Measurements from ENCODE around the gene CCDC97.
A peak's percentile ranks its signal among the peaks of the same experiment; 100 is the strongest.
"Not testable (repeated sequence)": the region's sequence is repeated elsewhere in the genome, so short reads cannot be mapped to it uniquely, and the experiment has no call there.

Gene CCDC97

DNA sequence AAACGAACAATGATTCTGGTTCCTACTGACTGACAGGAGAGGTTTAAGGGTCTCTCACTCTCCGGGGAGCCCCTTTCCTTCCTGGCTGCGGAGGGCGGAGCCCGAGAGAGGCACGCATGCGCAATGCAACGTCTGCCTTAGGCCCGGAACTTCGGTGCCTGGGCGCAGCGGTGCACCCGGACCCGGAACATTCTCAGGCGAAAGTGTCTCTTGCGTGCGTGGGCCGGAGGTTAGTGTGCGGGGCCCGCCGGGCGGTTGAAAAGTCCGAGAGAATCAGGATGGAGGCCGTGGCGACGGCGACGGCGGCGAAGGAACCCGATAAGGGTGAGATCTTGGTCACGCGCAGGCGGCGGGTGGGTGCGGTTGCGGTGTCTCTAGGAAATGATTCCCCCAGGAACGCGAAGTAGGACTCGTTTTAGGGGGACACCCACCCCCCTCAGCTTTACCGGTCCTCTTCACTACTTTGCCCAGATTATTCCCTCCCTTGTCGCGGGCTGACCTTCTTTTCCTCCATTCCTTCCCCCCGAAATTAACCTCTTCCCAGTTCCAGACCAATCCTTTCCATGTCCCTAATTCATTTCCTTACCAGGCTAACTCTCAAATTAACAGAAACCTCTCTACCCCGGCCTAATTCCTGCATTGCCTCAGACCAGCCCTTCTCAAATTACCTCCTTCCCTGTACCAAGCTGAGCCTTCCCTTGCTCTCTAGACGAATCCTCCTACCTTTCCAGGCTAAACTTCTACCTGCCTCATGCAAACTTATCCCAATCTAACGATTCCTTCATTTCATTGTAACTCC, at the start of gene CCDC97:
CCDC97 (plus strand) TSS at position 140 of the 799 bp plus-strand sequence; CDS start at position 279, 139 bp downstream.
- peak; percentile 91 for DNase-seq (ENCODE audit: low spot score)

DNA sequence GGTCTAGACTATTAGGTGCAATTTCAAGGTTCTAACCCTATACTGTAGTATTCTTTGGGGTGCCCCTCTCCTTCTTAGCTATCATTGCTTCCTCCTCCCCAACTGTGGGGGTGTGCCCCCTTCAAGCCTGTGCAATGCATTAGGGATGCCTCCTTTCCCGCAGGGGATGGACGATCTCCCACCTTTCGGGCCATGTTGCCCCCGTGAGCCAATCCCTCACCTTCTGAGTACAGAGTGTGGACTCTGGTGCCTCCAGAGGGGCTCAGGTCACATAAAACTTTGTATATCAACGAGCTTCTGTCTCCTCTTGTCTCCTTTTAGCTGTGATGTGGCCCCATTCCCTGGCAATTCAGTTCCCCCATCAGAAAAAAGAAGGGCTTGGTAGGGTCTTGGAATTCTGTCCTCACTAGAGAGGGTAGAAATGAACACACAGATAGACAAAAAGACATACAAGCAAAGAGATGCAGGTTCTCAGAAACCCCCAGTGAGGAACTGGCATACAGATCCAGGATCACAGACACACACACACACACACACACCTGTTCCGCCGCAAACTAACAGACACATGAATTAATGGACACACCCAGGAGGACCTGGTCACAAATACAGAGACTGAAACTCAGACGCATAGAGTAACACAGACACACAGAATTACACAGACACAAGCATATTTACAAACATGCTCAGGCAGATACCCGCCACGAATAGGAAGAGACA, 48.3 kb upstream of the CCDC97 start:
- DNase-seq (ENCODE audit: low spot score), result no peak

DNA sequence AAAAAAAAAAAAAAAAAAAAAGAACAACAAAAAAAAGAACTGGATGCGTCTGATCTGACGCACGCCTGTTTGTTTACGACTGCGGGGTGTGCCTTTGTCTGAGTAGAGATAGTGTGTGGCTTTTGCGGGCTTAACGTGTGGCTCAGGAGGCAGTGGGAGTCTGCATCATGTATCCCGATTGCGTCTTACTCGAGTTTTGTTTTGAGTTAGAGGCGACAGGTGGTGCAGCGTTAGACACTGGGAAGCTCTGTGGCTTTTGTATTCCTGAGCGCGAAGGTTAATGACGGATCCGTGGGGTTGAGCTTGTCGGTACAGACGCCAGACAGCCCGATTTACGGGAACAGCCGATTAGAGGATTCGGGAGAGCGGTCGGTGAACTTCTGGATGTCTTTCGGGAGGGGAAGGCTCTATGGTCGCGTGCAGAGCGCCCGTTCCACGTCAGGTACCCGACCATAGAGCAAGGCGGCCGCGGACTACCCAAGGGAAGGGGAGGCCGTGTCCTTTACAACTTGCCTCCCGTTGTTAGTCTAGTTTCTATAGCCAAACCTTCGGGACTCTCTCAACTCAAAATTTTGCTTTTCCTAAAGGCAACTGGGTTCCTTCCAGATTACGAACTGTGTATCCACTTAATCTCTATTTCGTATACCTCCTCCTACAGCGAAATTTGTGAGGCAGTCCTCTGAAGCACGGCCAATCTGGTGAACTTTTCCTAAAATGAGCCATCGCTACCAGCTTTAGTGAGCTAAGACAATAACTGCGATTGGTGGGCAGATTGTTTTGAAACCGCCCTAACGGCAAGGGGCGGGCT, 46.7 kb upstream of the CCDC97 start:
- no peak for DNase-seq (ENCODE audit: low spot score)

DNA sequence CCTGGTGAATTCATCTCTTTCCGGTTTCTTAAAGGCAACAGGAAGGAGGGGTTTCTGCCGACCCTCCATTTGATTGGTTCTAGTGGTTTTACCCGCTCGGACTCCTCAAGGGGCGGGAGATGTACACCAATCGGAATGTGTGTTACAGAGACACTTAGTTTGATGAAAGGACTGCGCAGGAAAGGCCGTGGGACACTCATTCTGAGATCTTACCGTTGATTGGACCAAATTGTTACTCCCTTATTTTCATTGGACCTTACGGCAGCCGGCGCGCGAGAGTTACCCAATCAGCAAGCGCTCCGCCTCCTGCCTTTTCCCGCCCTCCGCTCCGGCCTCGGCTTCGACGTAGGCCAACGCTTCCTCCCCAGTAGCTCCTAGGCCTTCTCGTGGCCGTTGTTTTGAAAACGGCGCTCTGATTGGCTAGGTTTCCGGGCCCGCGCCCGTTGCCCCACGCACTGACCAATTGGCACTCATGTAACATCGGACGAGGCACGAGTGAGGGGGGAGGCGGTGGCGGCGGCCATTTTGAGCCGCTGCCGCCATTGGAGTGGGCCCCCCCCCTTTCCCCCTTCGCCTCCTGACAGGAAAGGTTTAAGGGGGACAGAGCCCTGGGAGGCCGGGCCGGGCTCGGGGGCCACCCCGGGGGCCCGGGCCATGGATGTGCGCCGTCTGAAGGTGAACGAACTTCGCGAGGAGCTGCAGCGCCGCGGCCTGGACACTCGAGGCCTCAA, 46.0 kb upstream of the CCDC97 start, which contains the start of gene HNRNPUL1:
HNRNPUL1 (plus strand) TSS at position 523 of the 731 bp plus-strand sequence; CDS start at position 655, 132 bp downstream.
- peak; percentile 100 for DNase-seq (ENCODE audit: low spot score)

DNA sequence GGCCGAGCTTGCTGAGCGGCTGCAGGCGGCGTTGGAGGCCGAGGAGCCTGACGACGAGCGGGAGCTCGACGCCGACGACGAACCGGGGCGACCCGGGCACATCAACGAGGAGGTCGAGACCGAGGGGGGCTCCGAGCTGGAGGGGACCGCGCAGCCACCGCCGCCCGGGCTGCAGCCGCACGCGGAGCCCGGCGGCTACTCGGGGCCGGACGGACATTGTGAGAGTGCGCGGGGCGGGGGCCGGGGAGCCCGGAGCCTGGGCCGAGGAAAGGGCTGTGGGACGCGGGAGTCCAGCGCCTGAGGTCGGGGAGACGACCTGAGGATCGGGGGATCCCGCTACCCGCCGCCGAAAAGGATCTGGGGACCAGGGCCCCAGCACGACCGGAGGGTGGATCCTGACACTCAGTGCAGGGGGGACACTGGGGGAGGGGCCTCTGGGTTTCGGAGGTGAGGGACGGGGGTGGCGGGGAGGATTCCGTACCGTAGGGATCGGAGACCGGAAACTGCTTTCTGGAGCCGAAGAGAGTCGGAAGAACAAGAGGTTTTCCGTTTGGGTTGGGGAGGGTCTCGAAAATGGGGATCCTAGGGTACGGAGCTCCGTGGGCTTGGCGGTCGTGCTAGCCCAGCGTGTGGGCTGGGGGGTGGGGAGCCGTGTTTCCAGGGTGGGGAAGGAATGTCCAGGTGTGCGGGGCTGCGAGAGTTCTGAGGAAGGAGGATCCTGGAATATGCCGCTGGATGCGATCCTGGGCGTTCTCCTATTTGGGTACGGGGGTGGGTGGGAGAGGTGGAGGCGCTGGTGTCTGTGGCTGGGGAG, 45.2 kb upstream of the CCDC97 start:
- DNase-seq (ENCODE audit: low spot score), result peak; percentile 14

DNA sequence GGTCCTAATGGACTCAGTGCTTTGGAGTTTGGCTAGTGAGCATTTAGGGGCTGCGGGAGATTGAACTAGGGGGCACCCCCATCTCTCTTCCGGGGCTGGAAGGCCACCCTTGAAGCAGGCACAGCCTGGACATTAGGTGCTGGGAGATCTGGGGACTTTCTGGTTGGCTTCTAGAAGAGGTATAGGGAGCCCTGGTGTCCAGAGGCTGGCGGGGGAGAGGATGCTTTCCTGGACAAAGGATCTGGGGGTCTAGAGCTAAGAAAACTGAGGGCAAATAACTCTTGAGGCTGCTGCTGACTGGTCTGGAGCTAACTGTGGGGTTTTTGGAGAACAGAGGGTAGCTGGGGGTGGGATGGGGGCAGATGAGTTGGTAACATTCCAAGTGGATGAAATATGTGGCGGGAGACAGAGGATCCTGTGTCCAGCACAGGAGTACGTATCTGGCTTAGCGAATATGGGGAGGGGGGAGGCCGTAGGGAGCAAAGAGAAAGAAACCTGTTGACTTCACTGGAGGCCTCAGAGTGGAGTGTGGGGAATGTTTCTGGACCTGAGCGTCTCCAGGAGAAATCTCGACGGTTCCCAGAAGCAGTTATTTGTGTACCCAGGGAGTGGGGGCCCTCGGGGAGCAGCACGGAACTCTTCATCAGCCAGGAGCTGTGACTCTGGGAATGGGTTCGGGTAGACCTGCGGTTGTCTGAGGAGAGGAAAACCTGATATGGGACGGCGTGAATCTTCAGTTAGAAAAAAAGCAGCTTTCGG, 44.4 kb upstream of the CCDC97 start:
- DNase-seq (ENCODE audit: low spot score), result no peak

DNA sequence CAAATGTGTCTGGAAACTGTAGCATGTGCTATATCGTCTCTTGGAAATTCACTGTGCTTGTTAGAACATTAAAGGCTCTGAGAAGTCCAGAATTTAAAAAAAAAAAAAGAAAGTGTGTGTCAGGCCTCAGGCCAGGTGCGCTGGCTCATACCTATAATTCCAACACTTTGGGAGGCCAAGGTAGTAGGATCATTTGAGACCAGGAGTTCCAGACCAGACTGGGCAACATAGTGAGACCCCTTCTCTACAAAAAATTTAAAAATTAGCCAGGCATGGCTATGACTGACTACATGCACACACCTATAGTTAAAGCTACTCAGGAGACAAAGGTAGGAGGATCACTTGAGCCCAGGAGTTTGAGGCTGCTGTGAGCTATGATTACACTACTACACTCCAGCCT, 40.9 kb upstream of the CCDC97 start:
- no peak for DNase-seq (ENCODE audit: low spot score)

DNA sequence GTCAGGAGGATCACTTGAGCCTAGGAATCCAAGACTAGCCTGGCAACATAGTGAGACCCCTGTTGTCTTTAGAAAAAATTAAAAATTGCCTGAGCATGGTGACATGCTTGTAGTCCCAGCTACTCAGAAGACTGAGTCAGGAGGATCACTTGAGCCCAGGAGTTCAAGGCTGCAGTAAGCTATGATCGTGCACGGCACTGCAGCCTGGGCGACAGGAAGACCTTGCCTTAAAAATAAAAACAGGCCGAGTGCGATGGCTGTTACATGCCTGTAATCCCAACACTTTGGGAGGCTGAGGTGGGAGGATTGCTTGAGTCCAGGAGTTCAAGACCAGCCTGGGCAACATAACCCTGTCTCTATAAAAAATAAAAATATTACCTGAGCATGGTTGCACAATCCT, 40.4 kb upstream of the CCDC97 start:
- no peak for DNase-seq (ENCODE audit: low spot score)

DNA sequence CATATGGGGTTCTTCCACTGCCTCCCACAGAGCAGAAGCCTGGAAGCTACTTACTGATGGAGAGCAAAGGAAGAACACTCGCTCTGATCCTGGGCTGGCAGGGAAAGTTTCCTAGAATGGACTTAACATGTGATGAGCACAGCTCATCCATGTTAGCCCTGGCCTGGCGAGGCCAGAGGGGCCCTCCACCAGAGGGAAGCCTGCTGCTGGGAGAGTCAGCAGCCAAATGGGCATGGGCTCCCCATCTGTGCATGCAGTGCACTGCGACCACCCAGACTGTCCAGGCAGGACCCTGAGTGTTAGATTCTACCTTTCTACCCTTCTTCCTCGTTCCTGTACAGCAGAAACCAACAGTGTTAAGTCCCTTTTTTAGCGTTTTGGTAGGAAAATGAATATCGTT, 36.9 kb upstream of the CCDC97 start:
- no peak for DNase-seq (ENCODE audit: low spot score)

DNA sequence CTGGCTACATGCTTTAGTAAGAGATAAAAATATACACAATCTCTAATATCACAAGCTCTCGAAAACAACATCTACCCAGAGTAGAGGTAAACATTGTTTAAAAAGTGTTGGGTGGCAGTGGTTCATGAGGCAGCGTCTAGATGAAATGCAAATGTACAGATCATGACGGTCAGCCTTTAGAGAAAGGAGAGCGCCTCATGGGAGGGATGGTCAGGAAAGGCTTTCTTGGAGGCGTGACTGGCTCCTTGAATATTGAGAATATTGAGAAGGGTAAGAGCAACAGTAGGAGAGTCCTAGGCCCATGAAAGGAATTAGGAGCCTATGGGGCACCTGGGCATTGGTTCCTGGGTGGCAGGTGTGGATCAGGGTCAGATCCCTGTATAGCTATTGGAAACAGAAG, 35.2 kb upstream of the CCDC97 start:
- DNase-seq (ENCODE audit: low spot score), result no peak

DNA sequence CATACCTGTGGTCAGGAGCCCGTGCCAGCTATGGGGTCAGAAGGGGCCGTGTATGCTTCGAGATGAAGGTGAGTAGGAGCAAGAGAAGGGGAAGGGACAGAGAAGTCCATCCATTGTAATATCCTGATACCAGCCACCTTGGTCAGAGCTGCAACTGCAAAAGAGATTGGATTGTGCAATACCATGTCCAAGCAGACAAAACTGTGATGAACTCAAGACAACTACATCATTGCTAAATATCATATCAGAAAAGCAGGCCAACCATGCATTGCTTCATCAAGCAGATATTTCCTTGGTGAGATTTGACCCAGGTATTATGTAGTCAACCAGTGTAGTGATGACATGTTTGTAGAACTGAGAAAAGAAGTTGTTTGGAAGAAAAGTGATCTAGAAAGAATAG, 33.7 kb upstream of the CCDC97 start:
- DNase-seq (ENCODE audit: low spot score), result no peak

DNA sequence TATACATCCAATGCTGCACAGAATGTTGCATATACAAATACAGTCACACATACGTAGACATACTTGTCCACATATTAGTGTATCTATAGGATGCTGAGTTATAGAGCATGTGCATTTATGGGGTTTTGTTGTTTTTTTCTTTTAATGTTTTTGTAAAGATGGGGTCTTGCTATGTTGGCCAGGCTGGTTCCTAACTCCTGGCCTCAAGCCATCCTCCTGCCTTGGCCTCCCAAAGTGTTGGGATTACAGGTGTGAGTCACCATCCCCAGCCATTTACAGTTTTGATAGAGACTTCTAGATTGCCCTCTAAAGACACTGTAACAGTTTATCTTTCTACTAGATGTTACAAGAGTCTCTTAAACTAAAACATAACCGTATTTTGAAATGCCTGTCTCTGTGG, 31.5 kb upstream of the CCDC97 start:
- no peak for DNase-seq (ENCODE audit: low spot score)

DNA sequence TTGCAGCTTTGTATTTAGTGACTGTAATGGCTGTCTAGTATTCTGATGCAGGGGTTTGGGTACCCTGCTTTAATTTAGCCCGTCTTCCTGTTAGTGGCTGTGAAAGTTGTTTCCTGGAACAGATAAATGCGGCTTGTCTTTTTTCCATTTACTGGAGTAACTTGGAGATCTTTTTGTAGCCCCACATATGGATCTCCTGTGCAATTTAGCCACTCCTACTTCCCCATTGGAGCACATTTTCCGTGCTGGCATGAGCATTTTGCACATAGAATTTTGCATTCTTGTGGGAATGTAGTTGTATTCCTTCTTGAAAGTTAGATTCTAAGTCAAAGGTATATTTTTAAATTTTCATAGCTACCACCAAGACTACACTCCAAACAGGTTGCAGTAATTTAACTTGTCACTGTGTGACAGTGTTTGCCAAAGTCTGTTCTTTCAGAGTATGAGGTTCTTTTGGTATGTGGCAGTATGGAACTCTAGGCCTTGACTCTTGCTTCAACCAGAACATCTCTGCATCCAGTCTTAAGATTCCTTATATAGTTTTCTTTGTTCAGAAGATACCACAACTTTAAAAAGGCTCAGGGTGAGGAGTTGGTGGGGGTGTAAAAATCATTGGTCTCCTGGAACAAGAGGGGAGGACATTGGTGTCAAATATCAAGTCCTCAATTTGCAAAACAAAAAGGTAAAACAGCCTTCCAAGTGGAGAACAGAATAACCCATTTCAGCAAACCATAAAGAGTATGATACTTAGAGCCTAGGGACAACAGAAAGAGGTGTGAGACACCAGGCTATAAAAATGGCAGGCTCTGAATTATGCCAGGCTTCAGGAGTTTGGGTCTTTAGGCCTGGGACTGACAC, 21.1 kb upstream of the CCDC97 start:
- DNase-seq (ENCODE audit: low spot score), result no peak

DNA sequence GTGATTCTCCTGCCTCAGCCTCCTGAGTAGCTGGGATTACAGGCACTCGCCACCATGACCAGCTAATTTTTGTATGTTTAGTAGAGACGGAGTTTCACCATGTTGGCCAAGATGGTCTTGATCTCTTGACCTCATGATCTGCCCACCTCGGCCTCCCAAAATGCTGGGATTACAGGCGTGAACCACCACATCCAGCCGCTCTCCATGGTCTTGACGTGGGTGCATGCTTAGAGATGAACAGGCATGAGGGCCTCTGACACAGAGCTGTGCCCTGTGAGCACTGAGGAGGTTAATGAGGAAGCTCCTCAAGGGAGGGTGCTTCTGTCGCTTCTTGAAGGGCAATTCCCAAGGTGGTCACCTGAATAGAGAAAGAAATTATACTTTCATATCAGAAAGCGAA, 20.2 kb upstream of the CCDC97 start:
- DNase-seq (ENCODE audit: low spot score), result not testable (repeated sequence)

DNA sequence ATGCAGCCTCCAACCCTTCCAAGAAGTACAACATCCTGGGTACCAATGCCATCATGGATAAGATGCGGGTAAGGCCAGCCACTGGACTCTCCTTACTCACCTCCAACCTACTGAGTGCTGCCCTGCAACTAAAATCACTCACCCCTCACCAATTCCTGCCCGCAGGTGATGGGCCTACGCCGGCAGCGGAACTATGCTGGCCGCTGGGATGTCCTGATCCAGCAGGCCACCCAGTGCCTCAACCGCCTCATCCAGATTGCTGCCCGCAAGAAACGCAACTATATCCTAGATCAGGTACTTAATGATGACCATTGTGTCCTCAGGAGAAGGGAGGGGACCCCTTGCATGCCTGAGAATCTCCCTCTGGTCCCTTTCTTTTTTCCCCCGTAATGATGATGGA, 15.6 kb upstream of the CCDC97 start:
- DNase-seq (ENCODE audit: low spot score), result no peak

DNA sequence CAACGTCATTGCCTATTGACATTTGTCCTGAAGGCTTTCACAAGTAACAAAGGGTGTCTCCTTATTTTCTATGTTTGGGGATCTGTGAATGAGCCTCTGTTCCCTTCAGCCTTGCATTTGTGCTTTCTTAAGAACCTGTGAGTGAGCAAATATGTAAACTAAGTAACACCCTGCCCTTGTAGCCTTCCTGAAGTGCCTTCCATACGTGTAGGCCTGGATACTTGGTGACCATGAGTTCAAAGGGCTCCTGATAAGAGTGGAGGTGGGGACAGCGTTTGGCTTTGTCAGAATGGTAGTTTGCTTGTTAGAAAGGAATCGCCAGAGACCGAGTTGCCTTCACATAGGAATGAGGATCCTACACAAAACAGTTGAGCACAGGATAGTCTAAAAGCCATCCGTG, 14.5 kb upstream of the CCDC97 start:
- no peak for DNase-seq (ENCODE audit: low spot score)

DNA sequence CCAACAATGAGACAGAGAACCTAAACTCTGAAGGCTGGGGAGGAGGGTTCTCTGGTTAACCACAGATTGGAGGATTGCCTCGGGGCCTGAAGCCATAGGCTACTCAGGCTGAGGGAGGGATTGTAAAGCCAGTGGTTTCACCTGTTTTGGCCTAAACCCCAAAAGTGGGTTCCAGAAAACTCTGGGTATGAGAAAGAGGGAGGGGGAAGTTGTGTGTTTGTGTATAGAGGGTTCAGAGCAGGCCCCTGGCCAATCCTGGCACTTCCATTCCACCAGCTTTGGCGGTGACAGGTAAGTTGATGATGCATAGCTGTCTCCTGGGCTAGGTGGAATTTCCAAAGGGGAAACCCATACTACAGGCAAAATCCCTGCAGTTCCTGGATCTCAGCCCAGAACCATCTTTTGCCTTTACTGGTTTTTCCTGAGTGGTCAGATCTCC, 13.5 kb upstream of the CCDC97 start:
- DNase-seq (ENCODE audit: low spot score), result no peak

DNA sequence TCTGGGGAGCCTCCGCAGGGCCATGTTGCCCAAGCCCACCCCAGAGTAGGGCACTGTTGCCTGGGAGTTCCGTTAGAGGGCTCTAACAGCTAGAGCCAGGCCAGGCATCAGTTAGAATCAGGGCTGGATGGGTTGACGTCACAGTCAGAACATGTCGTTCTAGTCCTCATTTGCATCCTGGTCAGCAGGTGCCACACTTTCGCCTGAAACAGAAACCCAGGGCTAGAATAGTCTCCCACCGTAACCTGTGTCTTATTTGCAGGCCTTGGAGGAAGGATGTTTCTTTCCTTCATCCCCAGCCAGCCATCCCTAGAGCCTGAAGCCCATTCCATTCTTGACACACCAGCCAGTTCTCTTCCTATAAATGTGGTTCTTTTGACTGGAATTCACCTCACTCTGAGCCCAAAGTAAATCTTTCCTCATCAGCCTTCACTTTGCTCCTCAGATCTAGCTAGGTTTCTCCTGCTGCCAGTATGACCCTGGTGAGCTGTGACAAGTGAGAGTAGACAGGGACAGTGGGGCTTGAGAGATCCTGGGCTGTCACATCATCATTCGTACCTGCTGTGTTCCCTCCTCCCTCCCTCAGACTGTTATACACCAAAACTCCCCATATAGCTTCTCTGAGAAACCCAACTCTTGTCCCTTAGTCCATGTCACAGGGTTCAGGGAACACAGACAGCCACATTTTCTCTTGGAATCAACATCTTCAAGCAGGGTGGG, 12.2 kb upstream of the CCDC97 start:
- DNase-seq (ENCODE audit: low spot score), result no peak
